C4-2B (cell line): Measurements from ENCODE around the gene GPX4.
"Not testable (repeated sequence)": the region's sequence is repeated elsewhere in the genome, so short reads cannot be mapped to it uniquely, and the experiment has no call there.

Source experiments
- ZFX ChIP-seq: fragments of 450-650 bp; IDR thresholded peaks from 2 replicates; pipeline ENCODE4 v1.6.1; 2017
- TF ChIP-seq, protein P1 (sequence below): fragments of 450-650 bp; conservative IDR thresholded peaks from 2 replicates; pipeline ENCODE4 v1.5.1; 2017; ENCODE audit warnings: mild to moderate bottlenecking

- TF ChIP-seq, protein P1, sequence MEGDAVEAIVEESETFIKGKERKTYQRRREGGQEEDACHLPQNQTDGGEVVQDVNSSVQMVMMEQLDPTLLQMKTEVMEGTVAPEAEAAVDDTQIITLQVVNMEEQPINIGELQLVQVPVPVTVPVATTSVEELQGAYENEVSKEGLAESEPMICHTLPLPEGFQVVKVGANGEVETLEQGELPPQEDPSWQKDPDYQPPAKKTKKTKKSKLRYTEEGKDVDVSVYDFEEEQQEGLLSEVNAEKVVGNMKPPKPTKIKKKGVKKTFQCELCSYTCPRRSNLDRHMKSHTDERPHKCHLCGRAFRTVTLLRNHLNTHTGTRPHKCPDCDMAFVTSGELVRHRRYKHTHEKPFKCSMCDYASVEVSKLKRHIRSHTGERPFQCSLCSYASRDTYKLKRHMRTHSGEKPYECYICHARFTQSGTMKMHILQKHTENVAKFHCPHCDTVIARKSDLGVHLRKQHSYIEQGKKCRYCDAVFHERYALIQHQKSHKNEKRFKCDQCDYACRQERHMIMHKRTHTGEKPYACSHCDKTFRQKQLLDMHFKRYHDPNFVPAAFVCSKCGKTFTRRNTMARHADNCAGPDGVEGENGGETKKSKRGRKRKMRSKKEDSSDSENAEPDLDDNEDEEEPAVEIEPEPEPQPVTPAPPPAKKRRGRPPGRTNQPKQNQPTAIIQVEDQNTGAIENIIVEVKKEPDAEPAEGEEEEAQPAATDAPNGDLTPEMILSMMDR, result not testable (repeated sequence)
- TF ChIP-seq ZFX, result not testable (repeated sequence)
These were observed 25.3 kb downstream of the GPX4 start for GRCh38 chr19:1129084-1129483.
